Astrocyte of the spinal cord (primary cell): ENCODE measurements around the gene ZNF829.

Experiments used
- DNase-seq: peaks from one replicate; pipeline ENCODE4 v3.0.0; 2011; ENCODE audit warnings: low read depth, low spot score
- H3K4me3 ChIP-seq: 2 replicates; pipeline ENCODE4 v1.5.1; 2011; ENCODE audit warnings: low read depth, mild to moderate bottlenecking, low read length, moderate library complexity
- in situ Hi-C: cut with HindIII; loops from 2 replicates; pipeline ENCODE4 v1.10.0; 2017; ENCODE audit warnings: low sequenced_read_pairs
- TF ChIP-seq, protein P1 (sequence below): IDR thresholded peaks from 2 replicates; pipeline ENCODE4 v1.5.1; 2012; ENCODE audit warnings: low read depth, mild to moderate bottlenecking, low read length, inconsistent platforms

The ZNF829 gene

DNA sequence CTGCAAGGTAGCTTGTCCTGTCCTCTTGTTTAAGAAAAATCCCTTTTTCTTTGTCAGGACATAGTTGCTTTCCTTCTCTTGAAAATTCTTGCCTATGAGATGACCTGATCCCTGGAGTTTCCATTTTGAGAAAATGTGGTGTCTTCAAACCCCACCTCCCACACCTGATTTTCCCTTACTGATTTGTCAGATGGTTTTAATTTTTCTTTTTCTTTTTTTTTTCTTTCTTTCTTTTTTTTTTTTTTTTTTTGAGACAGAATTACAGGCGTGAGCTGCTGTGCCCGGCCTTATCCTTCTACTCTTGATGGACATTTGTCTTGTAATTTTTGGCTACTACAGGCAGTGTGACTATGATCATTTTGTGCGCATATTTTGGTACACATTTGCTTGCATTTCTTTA, 64.2 kb downstream of the ZNF829 start:
- peak overlapping the region; percentile 77 for H3K4me3 ChIP-seq
- TF ChIP-seq, protein P1, sequence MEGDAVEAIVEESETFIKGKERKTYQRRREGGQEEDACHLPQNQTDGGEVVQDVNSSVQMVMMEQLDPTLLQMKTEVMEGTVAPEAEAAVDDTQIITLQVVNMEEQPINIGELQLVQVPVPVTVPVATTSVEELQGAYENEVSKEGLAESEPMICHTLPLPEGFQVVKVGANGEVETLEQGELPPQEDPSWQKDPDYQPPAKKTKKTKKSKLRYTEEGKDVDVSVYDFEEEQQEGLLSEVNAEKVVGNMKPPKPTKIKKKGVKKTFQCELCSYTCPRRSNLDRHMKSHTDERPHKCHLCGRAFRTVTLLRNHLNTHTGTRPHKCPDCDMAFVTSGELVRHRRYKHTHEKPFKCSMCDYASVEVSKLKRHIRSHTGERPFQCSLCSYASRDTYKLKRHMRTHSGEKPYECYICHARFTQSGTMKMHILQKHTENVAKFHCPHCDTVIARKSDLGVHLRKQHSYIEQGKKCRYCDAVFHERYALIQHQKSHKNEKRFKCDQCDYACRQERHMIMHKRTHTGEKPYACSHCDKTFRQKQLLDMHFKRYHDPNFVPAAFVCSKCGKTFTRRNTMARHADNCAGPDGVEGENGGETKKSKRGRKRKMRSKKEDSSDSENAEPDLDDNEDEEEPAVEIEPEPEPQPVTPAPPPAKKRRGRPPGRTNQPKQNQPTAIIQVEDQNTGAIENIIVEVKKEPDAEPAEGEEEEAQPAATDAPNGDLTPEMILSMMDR, result no peak
- no peak for DNase-seq
- in situ Hi-C loops, result no loop called here

DNA sequence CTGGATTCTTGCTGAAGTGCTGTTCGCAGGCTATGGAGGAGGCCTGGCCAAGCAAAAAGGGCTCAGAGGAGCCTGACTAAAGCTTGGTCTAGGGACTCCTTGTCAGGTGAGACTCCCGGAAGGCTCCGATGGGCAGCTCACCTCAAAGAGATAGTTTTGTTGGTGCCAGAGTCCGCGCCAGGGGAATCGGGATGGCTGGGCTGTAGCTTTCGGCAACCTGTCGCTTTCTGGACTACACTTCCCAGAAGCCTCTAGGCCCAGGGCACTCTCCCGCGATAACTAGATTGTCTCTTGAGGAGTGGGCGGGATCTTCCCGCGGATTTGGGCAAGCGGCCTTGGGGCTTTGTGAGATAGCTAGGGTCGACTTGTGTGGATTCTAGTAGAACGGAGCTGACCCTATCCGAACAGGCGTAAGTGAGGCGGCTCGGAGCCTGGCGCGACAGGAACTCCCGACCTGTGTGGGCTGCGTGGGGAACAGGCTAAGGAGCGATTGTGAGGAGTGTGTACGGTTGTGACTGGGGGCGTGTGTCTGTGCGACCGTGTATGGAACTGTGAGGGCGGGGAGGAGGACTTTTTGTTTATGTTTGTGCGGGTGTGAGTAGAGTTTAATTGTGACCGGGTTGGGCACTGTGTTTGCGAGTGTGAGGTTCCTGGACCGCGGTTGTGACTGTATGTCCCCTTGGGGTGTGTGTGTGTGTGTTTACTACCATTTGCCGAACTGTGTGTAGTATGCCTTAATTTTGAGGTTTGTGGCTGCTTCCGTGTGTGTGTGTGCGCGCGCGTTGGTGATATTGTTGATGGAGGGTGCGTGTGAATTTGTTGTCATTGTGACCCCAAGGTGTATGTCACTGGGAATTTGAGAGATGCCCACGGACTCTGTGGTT, 65.3 kb downstream of the ZNF829 start, which contains the start of gene ZNF345:
TSS of gene ZNF345 (plus strand) at position 318 of the 884 bp plus-strand sequence. CDS start 25,955 bp downstream, outside the sequence.
- in situ Hi-C loops, result no loop called here
- DNase-seq, result peak; percentile 96
- H3K4me3 ChIP-seq, result peak within 1 kb of the TSS; percentile 77
- TF ChIP-seq, protein P1, result no peak

DNA sequence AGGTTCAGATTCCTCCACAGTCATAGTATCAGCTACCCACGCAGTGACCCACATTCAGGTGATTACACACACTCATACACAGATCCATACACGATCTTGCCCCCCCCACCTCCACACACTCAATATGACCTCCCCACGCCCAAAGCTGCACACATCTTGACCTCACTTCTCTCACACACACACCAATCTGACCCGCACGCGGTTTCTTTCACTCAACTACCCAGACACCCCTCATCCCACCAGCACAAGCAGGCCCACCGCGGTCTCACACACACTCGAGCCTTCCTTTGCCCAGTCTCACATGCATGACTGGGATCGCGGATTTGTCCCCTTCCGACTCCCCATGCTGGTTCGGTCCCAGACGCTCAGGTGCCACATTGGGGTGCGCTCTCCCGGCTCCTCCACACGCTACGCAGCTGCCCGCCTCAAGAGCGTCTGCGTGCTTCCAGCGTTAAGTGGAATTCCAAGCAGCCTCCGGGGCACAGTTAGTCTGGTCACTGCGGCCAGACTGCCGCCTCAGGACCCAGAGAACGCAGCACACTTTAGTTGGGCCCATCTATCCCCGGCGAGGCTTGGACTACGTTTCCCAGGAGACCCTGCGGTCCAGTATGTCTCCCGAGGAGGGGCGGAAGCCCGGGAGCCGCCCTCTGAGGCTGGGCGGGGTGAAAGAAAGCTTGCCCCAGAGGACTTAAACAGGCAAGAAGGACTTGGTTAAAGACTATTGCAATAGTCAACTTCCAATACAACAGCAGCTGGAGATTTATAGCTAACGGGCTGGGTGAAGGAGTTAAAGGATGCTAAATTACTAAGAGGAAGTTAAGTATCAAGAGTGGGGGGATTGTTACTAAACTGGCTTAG, 66.2 kb downstream of the ZNF829 start:
- in situ Hi-C loops, result no loop called here
- TF ChIP-seq, protein P1, result no peak

DNA sequence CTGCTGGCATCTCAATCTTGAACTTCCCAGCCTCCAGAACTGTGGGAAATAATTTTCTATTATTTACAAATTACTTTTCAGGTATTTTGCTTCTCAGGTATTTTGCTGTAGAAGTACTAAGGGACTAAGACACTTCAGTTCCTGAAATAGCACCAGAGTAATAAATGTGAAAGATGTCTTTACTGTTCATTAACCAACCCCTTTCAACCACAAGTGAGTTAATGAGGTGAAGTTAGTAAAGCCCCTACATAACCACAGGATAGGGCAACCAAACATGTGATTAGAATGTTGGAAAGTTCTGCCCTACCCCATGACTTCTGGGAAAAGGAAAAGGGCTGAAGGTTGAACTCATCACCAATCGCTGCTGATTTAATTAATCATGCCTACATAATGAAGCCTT, 68.1 kb downstream of the ZNF829 start:
- in situ Hi-C loops, result no loop called here
- H3K4me3 ChIP-seq, result no peak overlapping the region
- TF ChIP-seq, protein P1, result no peak

More for the DNA sequence above, 66.2 kb downstream of the ZNF829 start:
- peak overlapping the region; percentile 77 for H3K4me3 ChIP-seq
- DNase-seq, result peak; percentile 94

DNA sequence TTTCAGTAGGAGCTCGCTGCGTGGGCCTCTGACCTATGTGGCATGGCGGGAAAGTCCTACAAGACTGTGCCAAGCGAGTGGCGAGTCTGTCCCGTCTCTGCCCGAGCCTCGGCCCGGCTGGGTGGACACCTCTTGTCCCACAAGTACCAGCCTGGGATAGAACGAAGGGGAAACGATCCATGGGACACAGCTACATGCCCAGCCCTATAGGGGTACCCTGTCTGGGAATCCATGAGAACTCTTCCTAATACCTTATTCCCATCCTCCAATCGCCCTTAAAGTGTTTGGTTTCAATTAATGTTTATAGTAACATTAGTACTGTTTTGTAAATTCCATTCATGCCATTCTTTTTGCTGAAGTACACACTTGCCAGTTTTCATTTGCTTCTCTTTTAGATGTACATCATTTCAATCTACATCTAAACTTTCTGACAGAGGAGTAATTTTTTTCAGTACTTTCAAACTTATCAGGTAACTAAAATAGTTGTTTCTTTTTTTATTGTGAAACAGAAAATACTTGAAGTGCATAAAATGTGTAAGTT, 77.2 kb downstream of the ZNF829 start:
- H3K4me3 ChIP-seq, result peak overlapping the region; percentile 86
- DNase-seq, result no peak
- TF ChIP-seq, protein P1, result no peak
- in situ Hi-C loops, result no loop called here

More for the DNA sequence above, 68.1 kb downstream of the ZNF829 start:
- DNase-seq, result no peak
